ENCODE measurements around the gene ALAS1.
A peak's percentile ranks its signal among the peaks of the same experiment; 100 is the strongest.

ALAS1 gene

GRCh38 chr3:52196977-52197376 is 983 bp upstream of the ALAS1 start:
- H3K27ac ChIP-seq: peak overlapping the region; percentile 89
- H3K4me3 ChIP-seq (ENCODE audit: low read depth in 1 of 2, low read length in 1 of 2): peak overlapping the region; percentile 92
- no peaks in the 10 kb centered on the region for H3K27me3 ChIP-seq
- no peak for TF ChIP-seq CTCF (IDR thresholded peaks at IDR 0.05)
- no peaks in the 10 kb centered on the region for H3K9me3 ChIP-seq
- H3K36me3 ChIP-seq: peaks cover 12% of the 10 kb centered on the region
- peaks cover 60 to 63% of the 10 kb centered on the region in 2 experiments for H3K4me1 ChIP-seq (ENCODE audit: control insufficient read depth in 1 of 2, insufficient read depth in 1 of 2, low read depth in 1 of 2, low read length in 1 of 2)

- H3K4me1 ChIP-seq (ENCODE audit: control insufficient read depth in 1 of 2, insufficient read depth in 1 of 2, low read depth in 1 of 2, low read length in 1 of 2): peaks cover 65 to 68% of the 10 kb centered on the region in 2 experiments
These were observed 490 bp upstream of the ALAS1 start for GRCh38 chr3:52197499-52197841.

GRCh38 chr3:52198643-52199608 is 966 bp downstream of the ALAS1 start:
- TF ChIP-seq CTCF (IDR thresholded peaks at IDR 0.05): no peak
- peaks cover 79 to 83% of the 10 kb centered on the region in 2 experiments for H3K4me1 ChIP-seq (ENCODE audit: control insufficient read depth in 1 of 2, insufficient read depth in 1 of 2, low read depth in 1 of 2, low read length in 1 of 2)
- no peaks in the 10 kb centered on the region for H3K9me3 ChIP-seq
- peak overlapping the region; percentile 89 for H3K27ac ChIP-seq
- H3K27me3 ChIP-seq: no peaks in the 10 kb centered on the region
- H3K36me3 ChIP-seq: peaks cover 29% of the 10 kb centered on the region
- H3K4me3 ChIP-seq (ENCODE audit: low read depth in 1 of 2, low read length in 1 of 2): peak overlapping the region; percentile 92

More at GRCh38 chr3:52197499-52197841, 490 bp upstream of the ALAS1 start:
- Histone ChIP-seq H3K4me3 (ENCODE audit: low read depth in 1 of 2, low read length in 1 of 2) (peak overlapping the region; percentile 92), H3K27me3 (no peaks in the 10 kb centered on the region), H3K9me3 (no peaks in the 10 kb centered on the region), H3K36me3 (peaks cover 14% of the 10 kb centered on the region), H3K27ac (peak overlapping the region; percentile 89)
- no peak for TF ChIP-seq CTCF (IDR thresholded peaks at IDR 0.05)

GRCh38 chr3:52200981-52201679 is 3.2 kb downstream of the ALAS1 start:
- no peak for TF ChIP-seq CTCF (IDR thresholded peaks at IDR 0.05)
- Histone ChIP-seq H3K36me3 (peaks cover 51% of the 10 kb centered on the region), H3K27ac (peak overlapping the region; percentile 89), H3K4me1 (ENCODE audit: control insufficient read depth in 1 of 2, insufficient read depth in 1 of 2, low read depth in 1 of 2, low read length in 1 of 2) (peaks cover 84 to 89% of the 10 kb centered on the region in 2 experiments), H3K4me3 (ENCODE audit: low read depth in 1 of 2, low read length in 1 of 2) (peak overlapping the region in 1 of 2 experiments; percentile 49), H3K9me3 (no peaks in the 10 kb centered on the region), H3K27me3 (no peaks in the 10 kb centered on the region)

- Histone ChIP-seq H3K4me3 (ENCODE audit: low read depth in 1 of 2, low read length in 1 of 2) (peak overlapping the region; percentile 42 to 49), H3K27me3 (no peaks in the 10 kb centered on the region), H3K36me3 (peaks cover 65% of the 10 kb centered on the region), H3K27ac (peak overlapping the region; percentile 89), H3K9me3 (no peaks in the 10 kb centered on the region), H3K4me1 (ENCODE audit: control insufficient read depth in 1 of 2, insufficient read depth in 1 of 2, low read depth in 1 of 2, low read length in 1 of 2) (peaks cover 70 to 75% of the 10 kb centered on the region in 2 experiments)
- no peak for TF ChIP-seq CTCF (IDR thresholded peaks at IDR 0.05)
These were observed 4.6 kb downstream of the ALAS1 start for GRCh38 chr3:52202384-52203077.
